Hypothalamus (tissue), 51 donors: ENCODE measurements around the gene CDHR5.
A peak's percentile ranks its signal among the peaks of the same experiment; 100 is the strongest.
"Not testable (repeated sequence)": the region's sequence is repeated elsewhere in the genome, so short reads cannot be mapped to it uniquely, and the experiment has no call there.

Experiments
- DNase-seq, 51 donors: peaks; one replicate each; lab custom pipeline; 2025; lab: John Stamatoyannopoulos, UW

The CDHR5 gene

GRCh38 chr11:624705-625635, at the start of gene CDHR5:
Gene CDHR5, minus strand, starts transcription at chr11:624955. Its CDS starts 53 bp downstream, at chr11:624902.
- DNase-seq: no peak

- DNase-seq: no peak
Observed at GRCh38 chr11:674406-674805, 49.7 kb upstream of the CDHR5 start.

GRCh38 chr11:673866-674265, 49.1 kb upstream of the CDHR5 start:
- no peak for DNase-seq

- peak in 8 of 51 donors; percentile 12 to 37 (median 21) for DNase-seq
Observed at GRCh38 chr11:665704-666281, 41.0 kb upstream of the CDHR5 start.

GRCh38 chr11:665062-665703, 40.4 kb upstream of the CDHR5 start:
- DNase-seq: no peak

GRCh38 chr11:662689-663274, 38.0 kb upstream of the CDHR5 start:
- DNase-seq: peak in 36 of 51 donors; percentile 18 to 74 (median 50)

- no peak for DNase-seq
Observed at GRCh38 chr11:660681-661444, 36.1 kb upstream of the CDHR5 start.

GRCh38 chr11:660281-660680, 35.5 kb upstream of the CDHR5 start:
- no peak for DNase-seq

GRCh38 chr11:659532-660085, 34.9 kb upstream of the CDHR5 start:
- DNase-seq: no peak

- no peak for DNase-seq
Observed at GRCh38 chr11:657691-658126, 33.0 kb upstream of the CDHR5 start.

GRCh38 chr11:656866-657265, 32.1 kb upstream of the CDHR5 start:
- no peak for DNase-seq

- DNase-seq: no peak
Observed at GRCh38 chr11:656426-656825, 31.7 kb upstream of the CDHR5 start.

- DNase-seq: no peak
Observed at GRCh38 chr11:655036-655726, 30.4 kb upstream of the CDHR5 start.

- DNase-seq: not testable (repeated sequence)
Observed at GRCh38 chr11:654444-654843, 29.7 kb upstream of the CDHR5 start.

GRCh38 chr11:653837-654236, 29.1 kb upstream of the CDHR5 start:
- DNase-seq: no peak

- not testable (repeated sequence) for DNase-seq
Observed at GRCh38 chr11:653136-653535, 28.4 kb upstream of the CDHR5 start.

- DNase-seq: no peak
Observed at GRCh38 chr11:650482-650881, 25.7 kb upstream of the CDHR5 start.

- DNase-seq: not testable (repeated sequence)
Observed at GRCh38 chr11:647672-648158, 23.0 kb upstream of the CDHR5 start.

GRCh38 chr11:646214-646613, 21.5 kb upstream of the CDHR5 start:
- no peak for DNase-seq
